Activated CD4-positive, alpha-beta memory T cell treated with anti-CD3 and anti-CD28 coated beads, Interleukin-2, amount 10 ng/mL, durations not matched to agents 7 days and 5 days (primary cell): Measurements from ENCODE around the gene PAMR1. TPM values are rescaled to one million over a fixed set of nuclear protein-coding genes. Genes with fewer than 3 reads are reported as not detected.

Experiments
- CTCF ChIA-PET: fragments of 350-600 bp; sonication (Branson Sonifier 250); formaldehyde crosslinking; loops from one replicate; lab custom pipeline; 2021; ENCODE audit warnings: antibody characterized with exemption, inconsistent platforms; lab: Charles Lee
- POLR2A ChIA-PET: fragments of 350-600 bp; sonication (Branson Sonifier 250); formaldehyde crosslinking; loops from one replicate; lab custom pipeline; 2021; ENCODE audit warnings: antibody characterized with exemption; lab: Charles Lee
- DNase-seq: peaks from one replicate; pipeline ENCODE4 v3.0.0-alpha.2; 2020
- H3K27ac Mint-ChIP-seq: one replicate; pipeline ENCODE4 v1.8.0; 2021; ENCODE audit warnings: mild to moderate bottlenecking, mixed read lengths
- H3K27me3 Mint-ChIP-seq: one replicate; pipeline ENCODE4 v1.8.0; 2021; ENCODE audit warnings: mixed read lengths
- H3K36me3 Mint-ChIP-seq: one replicate; pipeline ENCODE4 v1.8.0; 2021; ENCODE audit warnings: low read depth, mixed read lengths
- H3K4me1 Mint-ChIP-seq: one replicate; pipeline ENCODE4 v1.8.0; 2021; ENCODE audit warnings: mixed read lengths
- H3K4me3 Mint-ChIP-seq: one replicate; pipeline ENCODE4 v1.8.0; 2021; ENCODE audit warnings: mild to moderate bottlenecking, mixed read lengths
- H3K9me3 Mint-ChIP-seq: one replicate; pipeline ENCODE4 v1.8.0; 2021; ENCODE audit warnings: mixed read lengths
- total RNA-seq, 2 experiments: library from RNA; stranded (reverse); gene quantifications; one replicate each; pipeline ENCODE4 v1.2.3, GENCODE V29; 2021

The PAMR1 gene
- total RNA-seq, 2 experiments from 2014 or later = not detected

GRCh38 chr11:35507688-35508087, 17.7 kb downstream of the PAMR1 start:
- ChIA-PET CTCF (no interaction called here), POLR2A (interaction anchor here (1.2 kb wide), 1 partner anchor 10 kb away, joined by 4 read pairs; no protein-coding TSS in a partner anchor)
- Mint-ChIP-seq H3K9me3 (no peaks in the 10 kb centered on the region), H3K4me3 (no peak overlapping the region), H3K4me1 (no peaks in the 10 kb centered on the region), H3K27me3 (peaks cover 28% of the 10 kb centered on the region), H3K36me3 (no peaks in the 10 kb centered on the region), H3K27ac (no peak overlapping the region)
- no peak for DNase-seq

- Mint-ChIP-seq H3K27me3 (peaks cover 21% of the 10 kb centered on the region), H3K36me3 (no peaks in the 10 kb centered on the region), H3K4me3 (no peak overlapping the region), H3K27ac (no peak overlapping the region), H3K9me3 (no peaks in the 10 kb centered on the region), H3K4me1 (no peaks in the 10 kb centered on the region)
- DNase-seq = no peak
- ChIA-PET POLR2A (no interaction called here), CTCF (no interaction called here)
Measured at GRCh38 chr11:35501776-35502175, 23.6 kb downstream of the PAMR1 start.

- Mint-ChIP-seq H3K4me3 (no peak overlapping the region), H3K27me3 (peaks cover 19% of the 10 kb centered on the region), H3K4me1 (no peaks in the 10 kb centered on the region), H3K9me3 (no peaks in the 10 kb centered on the region), H3K36me3 (no peaks in the 10 kb centered on the region), H3K27ac (no peak overlapping the region)
- ChIA-PET CTCF (no interaction called here), POLR2A (no interaction called here)
- no peak for DNase-seq
Measured at GRCh38 chr11:35500744-35501143, 24.7 kb downstream of the PAMR1 start.

DNA sequence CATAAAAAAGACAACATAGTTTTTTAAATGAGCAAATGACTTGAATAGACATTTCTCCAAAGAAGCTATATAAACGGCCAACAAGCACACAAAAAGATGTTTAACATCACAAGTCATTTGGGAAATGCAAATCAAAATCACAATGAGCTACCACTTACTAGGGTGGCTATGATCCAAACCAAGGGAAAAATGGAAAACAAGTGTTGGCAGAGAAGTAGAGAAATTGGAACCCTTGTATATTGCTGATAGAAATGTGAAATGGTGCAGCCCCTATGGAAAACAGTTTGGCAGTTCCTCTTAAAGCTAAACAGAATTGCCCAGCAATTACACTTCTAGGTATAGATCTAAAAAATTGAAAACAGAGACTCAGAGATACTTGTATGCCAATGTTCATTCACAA, 29.0 kb downstream of the PAMR1 start:
- CTCF ChIA-PET = interaction anchor here (1.7 to 2.2 kb wide), 2 partner anchors 9 to 11 kb away, joined by 4 to 6 read pairs; no protein-coding TSS in a partner anchor

GRCh38 chr11:35494957-35495490, 30.4 kb downstream of the PAMR1 start:
- POLR2A ChIA-PET = no interaction called here
- Mint-ChIP-seq H3K36me3 (no peaks in the 10 kb centered on the region), H3K4me1 (no peaks in the 10 kb centered on the region), H3K9me3 (no peaks in the 10 kb centered on the region), H3K27ac (no peak overlapping the region), H3K27me3 (peaks cover 6% of the 10 kb centered on the region), H3K4me3 (no peak overlapping the region)
- CTCF ChIA-PET = no interaction called here
- no peak for DNase-seq

More for the DNA sequence above, 29.0 kb downstream of the PAMR1 start:
- DNase-seq = no peak
- Mint-ChIP-seq H3K27ac (no peak overlapping the region), H3K4me3 (no peak overlapping the region), H3K27me3 (peaks cover 6% of the 10 kb centered on the region), H3K9me3 (no peaks in the 10 kb centered on the region), H3K4me1 (no peaks in the 10 kb centered on the region), H3K36me3 (no peaks in the 10 kb centered on the region)
- POLR2A ChIA-PET = no interaction called here

DNA sequence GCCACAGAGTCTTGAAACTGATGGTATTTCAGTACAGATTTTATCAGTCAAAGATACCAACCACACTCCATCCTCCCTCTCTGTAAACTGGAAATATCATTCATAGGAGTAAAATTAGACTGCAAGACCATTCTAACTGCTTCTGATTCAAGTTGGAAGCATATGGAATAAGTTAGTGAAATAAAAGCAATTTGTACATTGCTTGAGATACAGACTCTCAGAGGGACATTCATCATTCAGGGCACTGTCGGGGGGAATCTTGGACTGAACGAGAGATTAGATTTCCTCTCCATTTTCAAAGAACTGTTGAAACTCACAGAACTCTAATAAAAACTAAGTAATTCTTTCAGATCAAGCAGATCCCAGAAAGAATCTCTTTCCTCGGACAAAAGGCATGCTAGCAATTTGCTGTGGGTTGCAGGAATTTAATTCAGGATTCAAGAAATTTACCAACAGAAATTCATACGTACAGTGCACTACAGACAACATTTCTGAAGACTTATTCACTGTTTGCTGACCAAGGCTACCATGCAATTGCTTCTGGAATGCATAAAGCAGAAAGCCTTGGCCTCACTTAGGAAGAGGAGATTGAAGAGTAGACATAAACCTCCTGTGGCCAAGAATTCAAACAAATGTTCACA, 34.1 kb downstream of the PAMR1 start:
- peaks cover 13% of the 10 kb centered on the region for H3K27me3 Mint-ChIP-seq
- ChIA-PET CTCF (no interaction called here), POLR2A (no interaction called here)
- H3K9me3 Mint-ChIP-seq = no peaks in the 10 kb centered on the region
- no peaks in the 10 kb centered on the region for H3K36me3 Mint-ChIP-seq
- no peak overlapping the region for H3K4me3 Mint-ChIP-seq
- no peaks in the 10 kb centered on the region for H3K4me1 Mint-ChIP-seq
- no peak overlapping the region for H3K27ac Mint-ChIP-seq
- DNase-seq = no peak

- no peaks in the 10 kb centered on the region for H3K36me3 Mint-ChIP-seq
- POLR2A ChIA-PET = no interaction called here
- H3K9me3 Mint-ChIP-seq = peaks cover under 1% of the 10 kb centered on the region
- H3K27me3 Mint-ChIP-seq = peaks cover 30% of the 10 kb centered on the region
- H3K4me3 Mint-ChIP-seq = no peak overlapping the region
- no peaks in the 10 kb centered on the region for H3K4me1 Mint-ChIP-seq
- no peak overlapping the region for H3K27ac Mint-ChIP-seq
- CTCF ChIA-PET = interaction anchor here (0.6 to 1.6 kb wide), 4 partner anchors 10 to 901 kb away, joined by 3 to 8 read pairs (median 3); no protein-coding TSS in a partner anchor
- DNase-seq = no peak
Measured at GRCh38 chr11:35488117-35488516, 37.3 kb downstream of the PAMR1 start.

DNA sequence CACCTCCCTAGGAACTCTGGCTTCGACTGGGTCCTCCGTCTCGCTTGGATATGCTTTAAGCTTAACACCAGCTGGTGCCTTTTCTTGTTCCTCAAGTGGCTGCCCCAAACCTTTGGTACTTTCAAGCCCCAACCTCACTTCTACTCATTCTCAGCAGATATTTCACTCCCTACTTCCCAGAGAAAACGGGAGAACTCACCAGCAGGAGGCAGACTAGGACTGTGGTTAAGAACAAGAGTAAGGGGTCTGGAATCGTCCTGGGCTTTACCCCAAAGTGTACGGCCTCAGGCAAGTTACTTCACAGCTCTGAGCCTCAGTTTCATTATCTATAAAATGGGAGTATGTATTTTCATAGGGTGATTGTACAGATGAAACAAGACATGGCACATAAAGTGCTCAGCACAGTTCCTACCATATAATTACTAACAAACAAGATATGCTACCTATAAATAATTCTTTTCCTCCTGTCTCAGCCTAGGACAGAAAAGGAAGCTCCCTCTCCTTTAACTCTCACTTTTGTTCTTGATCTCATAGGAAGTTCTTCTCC, 37.8 kb downstream of the PAMR1 start:
- POLR2A ChIA-PET = no interaction called here
- peaks cover 5% of the 10 kb centered on the region for H3K9me3 Mint-ChIP-seq

GRCh38 chr11:35486934-35487333, 38.5 kb downstream of the PAMR1 start:
- POLR2A ChIA-PET = no interaction called here
- Mint-ChIP-seq H3K4me1 (no peaks in the 10 kb centered on the region), H3K9me3 (peaks cover 10% of the 10 kb centered on the region)

More for the DNA sequence above, 37.8 kb downstream of the PAMR1 start:
- no peak for DNase-seq
- no peak overlapping the region for H3K4me3 Mint-ChIP-seq
- H3K36me3 Mint-ChIP-seq = no peaks in the 10 kb centered on the region
- CTCF ChIA-PET = interaction anchor here (0.7 to 1.6 kb wide), 4 partner anchors 9 to 900 kb away, joined by 3 to 8 read pairs (median 4); no protein-coding TSS in a partner anchor
- no peaks in the 10 kb centered on the region for H3K4me1 Mint-ChIP-seq
- no peak overlapping the region for H3K27ac Mint-ChIP-seq
- H3K27me3 Mint-ChIP-seq = peaks cover 35% of the 10 kb centered on the region

GRCh38 chr11:35486446-35486845, 39.0 kb downstream of the PAMR1 start:
- ChIA-PET CTCF (interaction anchor here (1.9 to 2.0 kb wide), 2 partner anchors 9 to 11 kb away, joined by 5 to 6 read pairs; no protein-coding TSS in a partner anchor), POLR2A (no interaction called here)
- Mint-ChIP-seq H3K36me3 (no peaks in the 10 kb centered on the region), H3K27ac (no peak overlapping the region), H3K9me3 (peaks cover 10% of the 10 kb centered on the region), H3K4me1 (no peaks in the 10 kb centered on the region), H3K4me3 (no peak overlapping the region), H3K27me3 (peaks cover 43% of the 10 kb centered on the region)
- no peak for DNase-seq

More at GRCh38 chr11:35486934-35487333, 38.5 kb downstream of the PAMR1 start:
- no peak overlapping the region for H3K4me3 Mint-ChIP-seq
- H3K27me3 Mint-ChIP-seq = peaks cover 42% of the 10 kb centered on the region
- no peak for DNase-seq
- H3K27ac Mint-ChIP-seq = no peak overlapping the region
- CTCF ChIA-PET = interaction anchor here (1.0 to 1.6 kb wide), 2 partner anchors 10 to 15 kb away, joined by 4 to 8 read pairs; no protein-coding TSS in a partner anchor
- no peaks in the 10 kb centered on the region for H3K36me3 Mint-ChIP-seq

- H3K4me3 Mint-ChIP-seq = no peak overlapping the region
- peaks cover 10% of the 10 kb centered on the region for H3K9me3 Mint-ChIP-seq
- CTCF ChIA-PET = interaction anchor here (0.8 to 2.0 kb wide), 4 partner anchors 9 to 559 kb away, joined by 3 to 6 read pairs (median 6); no protein-coding TSS in a partner anchor
- POLR2A ChIA-PET = no interaction called here
- no peaks in the 10 kb centered on the region for H3K36me3 Mint-ChIP-seq
- H3K27ac Mint-ChIP-seq = no peak overlapping the region
- peak; percentile 69 for DNase-seq
- peaks cover 46% of the 10 kb centered on the region for H3K27me3 Mint-ChIP-seq
- H3K4me1 Mint-ChIP-seq = no peaks in the 10 kb centered on the region
Measured at GRCh38 chr11:35485656-35486322, 39.6 kb downstream of the PAMR1 start.

GRCh38 chr11:35484435-35484834, 41.0 kb downstream of the PAMR1 start:
- Mint-ChIP-seq H3K4me3 (no peak overlapping the region), H3K9me3 (peaks cover 10% of the 10 kb centered on the region), H3K4me1 (no peaks in the 10 kb centered on the region), H3K27me3 (peaks cover 50% of the 10 kb centered on the region), H3K36me3 (no peaks in the 10 kb centered on the region), H3K27ac (no peak overlapping the region)
- no peak for DNase-seq
- POLR2A ChIA-PET = no interaction called here
- CTCF ChIA-PET = no interaction called here
